ENCODE data around the gene ASCL5.

GRCh38 chr1:201167041-201167991 is 40.3 kb upstream of the ASCL5 start:
- TF ChIP-seq POLR2A (IDR thresholded peaks at IDR 0.05; ENCODE audit: low read length) (no peak), GATA1 (IDR thresholded peaks at IDR 0.05; ENCODE audit: low read depth, low read length) (no peak)

All from erythroblast (primary cell).